GM21447 (cell line): ENCODE measurements around the gene FALEC.

Experiments
- ATAC-seq: cut with Tn5 transposase; IDR thresholded peaks from one replicate; pipeline ENCODE4 v1.9.1; 2021; ENCODE audit not compliant: unreplicated experiment

Gene FALEC

GRCh38 chr1:150515328-150516049, at the start of gene FALEC:
TSS of gene FALEC (plus strand) at chr1:150515752.
- peak; percentile 91 for ATAC-seq

GRCh38 chr1:150466964-150467363, 48.6 kb upstream of the FALEC start:
- ATAC-seq, result no peak

GRCh38 chr1:150469291-150469690, 46.3 kb upstream of the FALEC start:
- ATAC-seq, result no peak

DNA sequence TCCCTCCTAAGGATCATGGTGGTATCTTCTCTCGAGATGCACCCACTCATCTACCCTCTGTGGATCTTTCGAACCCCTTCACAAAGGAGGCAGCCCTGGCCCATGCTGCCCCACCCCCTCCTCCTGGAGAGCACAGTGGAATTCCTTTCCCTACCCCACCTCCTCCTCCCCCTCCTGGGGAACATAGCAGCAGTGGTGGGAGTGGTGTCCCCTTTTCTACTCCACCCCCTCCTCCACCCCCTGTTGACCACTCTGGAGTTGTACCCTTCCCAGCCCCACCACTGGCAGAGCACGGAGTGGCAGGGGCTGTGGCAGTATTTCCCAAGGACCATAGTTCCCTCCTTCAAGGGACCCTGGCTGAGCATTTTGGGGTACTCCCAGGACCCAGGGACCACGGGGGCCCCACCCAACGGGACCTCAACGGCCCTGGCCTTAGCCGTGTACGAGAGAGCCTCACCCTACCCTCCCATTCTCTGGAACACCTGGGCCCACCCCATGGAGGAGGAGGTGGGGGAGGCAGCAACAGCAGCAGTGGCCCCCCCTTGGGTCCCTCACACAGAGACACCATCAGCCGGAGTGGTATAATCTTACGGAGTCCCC, 42.9 kb upstream of the FALEC start:
- ATAC-seq, result no peak

DNA sequence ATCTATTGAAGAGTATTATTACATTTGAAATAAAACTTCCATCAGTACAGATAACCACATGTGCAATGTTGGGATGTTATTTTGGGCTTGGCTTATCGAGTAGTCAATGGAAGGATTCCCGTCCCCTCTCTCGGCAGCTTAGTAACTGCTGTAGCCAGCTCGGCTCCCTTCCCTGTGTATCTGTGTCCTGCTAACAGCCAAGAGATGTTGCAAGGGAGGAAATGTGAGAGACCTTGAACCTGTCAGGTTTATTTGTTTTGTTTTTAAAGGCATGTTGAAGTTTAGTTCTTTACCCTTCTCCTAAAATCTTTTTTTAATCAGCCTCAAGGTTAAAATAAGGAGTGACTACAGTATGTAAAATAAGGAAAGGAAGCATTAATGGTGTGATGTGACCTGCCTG, 41.9 kb upstream of the FALEC start:
- ATAC-seq, result no peak

DNA sequence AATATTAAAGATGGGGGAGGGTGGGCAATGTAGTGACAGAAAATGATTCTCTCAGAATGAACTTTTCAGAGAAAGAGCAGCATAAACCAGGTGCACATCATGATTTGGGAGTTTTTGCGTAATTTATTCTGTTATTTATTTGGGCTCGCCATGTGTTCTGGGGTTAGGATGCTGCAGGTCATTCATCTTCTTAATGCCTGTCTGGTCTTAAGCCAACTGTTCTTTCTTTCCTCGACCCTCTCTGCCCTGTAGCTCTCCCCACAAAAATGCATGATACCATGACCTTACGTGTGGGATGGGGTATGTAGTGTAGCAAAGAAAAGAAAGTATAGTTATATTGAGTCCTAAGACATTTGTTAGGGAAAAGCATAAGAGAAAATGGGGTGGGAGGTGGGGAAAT, 40.7 kb upstream of the FALEC start:
- no peak for ATAC-seq

DNA sequence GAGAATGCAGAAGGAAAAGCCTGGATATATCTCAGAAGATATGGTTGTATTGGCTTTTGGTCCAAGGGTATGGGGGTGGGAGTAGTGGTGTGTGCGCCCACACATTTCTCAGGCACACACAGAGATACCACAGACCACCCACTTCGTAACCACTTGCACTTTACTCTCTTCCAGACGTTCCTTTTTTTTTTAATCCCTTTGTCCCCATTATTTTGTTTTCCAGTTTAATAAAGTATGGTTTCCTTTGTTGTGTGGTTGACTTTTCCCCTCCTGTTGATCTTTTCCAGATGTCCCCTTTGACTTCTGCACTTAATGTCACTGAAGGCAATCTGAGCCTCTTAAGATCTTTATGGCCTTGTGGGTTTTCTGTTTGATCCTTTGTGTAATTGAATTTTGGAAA, 38.8 kb upstream of the FALEC start:
- no peak for ATAC-seq

- no peak for ATAC-seq
Observed at GRCh38 chr1:150477320-150477719, 38.2 kb upstream of the FALEC start.

DNA sequence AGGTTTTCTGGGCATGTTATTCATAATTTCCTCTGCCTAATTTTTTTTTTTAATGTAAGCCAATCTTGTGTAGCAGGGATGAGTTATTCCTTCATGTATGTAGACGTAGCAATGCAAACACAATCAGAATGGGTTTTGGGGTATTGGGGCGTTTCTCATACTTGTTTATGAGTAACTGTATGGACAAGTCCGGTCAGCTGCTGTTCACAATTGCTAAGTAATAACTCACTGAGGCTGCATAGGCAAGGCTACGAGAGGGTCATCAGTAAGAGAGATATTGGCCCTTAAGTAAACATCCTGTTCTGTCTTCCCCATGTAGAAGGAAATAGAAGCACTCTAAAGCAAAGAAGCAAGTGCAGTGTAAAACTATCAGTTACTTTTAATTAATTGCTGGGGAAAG, 37.8 kb upstream of the FALEC start:
- no peak for ATAC-seq

DNA sequence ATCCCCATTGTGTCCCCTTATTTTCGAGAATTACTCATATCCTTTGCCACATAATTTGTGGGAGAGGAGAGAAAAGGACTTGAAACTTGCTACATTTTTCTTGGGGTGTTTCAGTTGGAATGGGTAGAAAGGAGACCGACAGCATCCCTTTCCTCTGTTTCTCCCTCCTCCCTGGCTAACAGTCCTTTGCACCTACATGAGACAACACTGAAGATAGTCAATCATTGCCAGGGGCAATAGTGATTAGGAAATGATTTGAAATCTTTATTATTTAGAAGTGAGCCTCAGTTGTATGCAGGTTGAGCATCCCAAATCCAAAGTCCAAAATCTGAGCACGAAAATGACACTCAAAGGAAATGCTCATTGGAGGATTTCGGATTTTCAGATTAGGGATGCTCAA, 36.2 kb upstream of the FALEC start:
- no peak for ATAC-seq

DNA sequence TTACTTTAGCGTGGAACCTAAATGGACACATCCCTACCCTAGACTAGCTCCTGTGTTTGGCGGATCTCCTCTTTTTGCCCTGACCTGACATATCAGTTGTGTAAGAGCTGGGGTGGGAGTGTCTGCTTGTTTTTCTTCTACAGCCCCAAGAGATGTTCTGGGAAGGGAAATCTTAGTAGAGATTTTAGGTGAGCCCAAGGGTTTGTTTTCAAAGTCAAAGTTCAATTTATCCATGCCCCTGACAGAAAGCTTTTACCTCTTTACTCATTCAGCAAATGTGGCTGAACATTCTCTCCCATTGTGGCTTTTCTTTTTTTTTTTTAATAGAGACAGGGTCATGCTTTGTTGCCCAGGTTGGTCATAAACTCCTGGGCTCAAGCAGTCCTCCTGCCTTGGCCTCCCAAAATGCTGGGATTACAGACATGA, 35.6 kb upstream of the FALEC start:
- no peak for ATAC-seq

- no peak for ATAC-seq
Observed at GRCh38 chr1:150484431-150484830, 31.1 kb upstream of the FALEC start.

DNA sequence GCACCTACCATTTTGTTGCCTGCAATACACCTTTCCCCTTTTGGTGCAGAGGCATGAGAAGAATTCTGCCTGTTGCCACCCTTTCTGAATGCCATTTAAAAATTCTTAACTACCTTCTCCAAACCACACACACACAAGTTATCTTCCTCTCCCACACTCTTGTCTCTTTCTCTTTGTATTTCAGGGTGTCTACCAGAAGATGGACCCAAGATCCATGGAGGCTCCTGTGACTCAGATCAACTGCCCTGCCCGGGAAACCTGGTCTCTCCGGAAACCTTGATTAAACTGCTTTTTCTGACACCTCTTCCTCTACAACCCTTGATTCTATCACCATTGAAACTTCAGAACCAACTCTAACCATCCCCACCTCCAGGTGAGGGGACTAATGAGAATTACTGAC, 30.7 kb upstream of the FALEC start:
- no peak for ATAC-seq

DNA sequence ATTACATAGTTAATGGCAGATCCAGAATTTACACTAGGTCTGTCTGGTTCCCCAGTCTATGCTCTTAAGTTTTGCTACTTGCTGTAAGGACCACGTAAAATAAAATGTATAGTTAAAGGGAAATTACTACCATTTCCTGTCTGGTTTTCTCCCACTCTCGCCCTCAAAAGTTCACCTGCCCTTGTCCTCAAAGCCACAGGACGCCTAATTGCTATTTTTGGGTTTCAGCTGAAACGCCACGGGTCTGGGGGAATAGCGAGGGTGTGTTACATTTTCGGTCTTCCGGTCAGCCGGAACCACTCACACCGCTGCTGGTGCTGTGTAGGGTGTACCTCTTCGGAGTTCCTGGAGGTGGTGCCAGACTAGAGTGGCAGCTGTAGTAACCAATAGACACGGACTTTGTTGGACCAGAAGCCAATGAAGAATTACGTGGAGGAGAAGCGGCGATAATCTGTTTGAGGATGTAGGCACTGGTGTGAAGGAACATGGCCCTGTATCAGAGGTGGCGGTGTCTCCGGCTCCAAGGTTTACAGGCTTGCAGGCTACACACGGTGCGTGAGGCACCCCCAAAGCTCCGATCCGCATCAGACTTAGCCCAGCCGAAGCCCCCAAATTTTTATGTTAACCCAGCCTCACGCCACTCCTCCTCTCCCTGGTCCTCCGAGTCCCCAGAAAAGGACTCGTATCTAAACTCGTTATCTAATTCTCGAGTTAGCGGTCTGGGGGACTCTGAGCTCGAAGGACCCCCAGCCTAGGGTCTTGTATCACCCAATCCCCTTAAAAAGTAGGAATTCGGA, 28.4 kb upstream of the FALEC start, which contains the start of gene TARS2:
TSS of gene TARS2 (plus strand) at position 454 of the 797 bp plus-strand sequence. CDS start at position 486, 32 bp downstream.
- ATAC-seq, result peak; percentile 99

DNA sequence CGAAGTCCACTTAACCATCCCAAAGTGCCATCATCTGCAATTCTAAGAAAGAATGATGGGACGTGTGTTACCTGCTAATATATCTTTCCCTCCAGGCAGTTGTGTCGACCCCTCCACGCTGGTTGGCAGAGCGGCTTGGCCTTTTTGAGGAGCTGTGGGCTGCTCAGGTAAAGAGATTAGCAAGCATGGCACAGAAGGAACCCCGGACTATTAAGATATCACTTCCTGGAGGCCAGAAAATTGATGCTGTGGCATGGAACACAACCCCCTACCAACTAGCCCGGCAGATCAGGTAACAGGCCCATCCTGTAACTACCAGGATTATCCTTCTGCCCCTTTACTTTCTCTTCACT, 27.8 kb upstream of the FALEC start:
- no peak for ATAC-seq

GRCh38 chr1:150493175-150493574, 22.4 kb upstream of the FALEC start:
- no peak for ATAC-seq

GRCh38 chr1:150498342-150498741, 17.2 kb upstream of the FALEC start:
- ATAC-seq, result no peak

DNA sequence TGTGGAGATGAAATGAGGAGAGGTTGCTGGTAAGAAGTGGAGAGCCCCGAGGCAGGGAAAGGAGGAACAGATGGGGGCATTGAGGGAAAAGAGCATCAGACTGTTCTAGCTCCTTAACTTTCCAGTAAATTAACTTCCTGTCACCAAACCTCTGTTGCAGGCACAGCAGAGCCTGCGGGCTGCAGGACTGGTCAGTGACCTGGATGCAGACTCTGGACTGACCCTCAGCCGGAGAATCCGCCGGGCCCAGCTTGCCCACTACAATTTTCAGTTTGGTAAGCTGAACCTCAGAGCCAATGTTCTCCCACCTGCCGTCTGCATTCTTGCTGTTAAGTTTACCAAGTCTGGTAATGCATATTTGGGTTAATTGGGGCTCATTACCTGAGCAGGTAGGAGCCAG, 10.1 kb upstream of the FALEC start:
- no peak for ATAC-seq

GRCh38 chr1:150507912-150508864, 7.4 kb upstream of the FALEC start, which contains the start of gene ECM1:
TSS of gene ECM1 (plus strand) at chr1:150508109. CDS start at chr1:150508210, 101 bp downstream.
- no peak for ATAC-seq

DNA sequence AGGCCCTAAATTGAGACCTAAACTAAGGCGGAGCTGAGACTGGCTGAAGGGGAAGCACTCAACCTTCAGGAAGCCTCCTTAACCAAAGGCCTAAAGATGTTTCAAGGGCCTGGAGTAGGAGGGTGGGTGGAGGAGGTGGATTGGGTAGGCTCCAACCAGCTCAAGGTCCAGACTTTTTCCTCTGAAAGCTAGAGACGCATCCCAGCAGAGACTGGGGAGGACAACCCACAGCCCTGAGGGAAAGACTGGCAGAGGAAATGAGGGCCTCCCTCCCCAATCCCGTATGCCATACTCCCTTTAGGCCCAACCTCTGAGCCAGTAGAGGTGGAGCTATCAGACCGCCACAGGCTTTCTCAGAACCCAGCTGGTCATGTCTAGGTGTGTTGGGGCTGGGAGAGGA, 6.6 kb upstream of the FALEC start:
- ATAC-seq, result no peak

DNA sequence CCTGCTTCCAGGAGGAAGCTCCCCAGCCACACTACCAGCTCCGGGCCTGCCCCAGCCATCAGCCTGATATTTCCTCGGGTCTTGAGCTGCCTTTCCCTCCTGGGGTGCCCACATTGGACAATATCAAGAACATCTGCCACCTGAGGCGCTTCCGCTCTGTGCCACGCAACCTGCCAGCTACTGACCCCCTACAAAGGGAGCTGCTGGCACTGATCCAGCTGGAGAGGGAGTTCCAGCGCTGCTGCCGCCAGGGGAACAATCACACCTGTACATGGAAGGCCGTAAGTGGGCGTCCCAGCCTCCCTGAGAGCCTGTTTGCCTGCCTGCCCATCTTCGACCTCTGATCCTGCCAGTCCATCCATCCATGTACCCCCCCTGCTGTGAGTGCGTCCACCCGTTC, 4.0 kb upstream of the FALEC start:
- no peak for ATAC-seq
